Trophoblast cell (in vitro differentiated cells and primary cell): Measurements from ENCODE around the gene MTA2.

Experiments
- DNase-seq, 2 donors: peaks; one replicate each; pipeline ENCODE4 v3.0.0-alpha.2; 2016
- H2AFZ ChIP-seq: 2 replicates; pipeline ENCODE4 v1.6.1; 2013; ENCODE audit warnings: low read length, moderate library complexity, mild to moderate bottlenecking; ENCODE audit not compliant: insufficient read depth, poor library complexity
- H2AK5ac ChIP-seq: 2 replicates; pipeline ENCODE4 v1.6.1; 2013; ENCODE audit warnings: mild to moderate bottlenecking, low read length
- H2BK120ac ChIP-seq: 2 replicates; pipeline ENCODE4 v1.6.1; 2013; ENCODE audit warnings: low read length, mild to moderate bottlenecking, moderate library complexity; ENCODE audit not compliant: insufficient read depth, poor library complexity
- H2BK12ac ChIP-seq: 2 replicates; pipeline ENCODE4 v1.6.1; 2013; ENCODE audit warnings: mild to moderate bottlenecking, low read length, moderate library complexity
- H2BK5ac ChIP-seq: 2 replicates; pipeline ENCODE4 v1.6.1; 2013; ENCODE audit warnings: low read length, low read depth, moderate library complexity, mild to moderate bottlenecking; ENCODE audit not compliant: poor library complexity
- H3K14ac ChIP-seq: 2 replicates; pipeline ENCODE4 v1.6.1; 2013; ENCODE audit warnings: mild to moderate bottlenecking, low read length
- H3K18ac ChIP-seq: 2 replicates; pipeline ENCODE4 v1.6.1; 2013; ENCODE audit warnings: mild to moderate bottlenecking, low read length
- H3K23ac ChIP-seq: 2 replicates; pipeline ENCODE4 v1.6.1; 2013; ENCODE audit warnings: low read length
- H3K27ac ChIP-seq: 2 replicates; pipeline ENCODE4 v1.5.1; 2013; ENCODE audit warnings: low read depth, mild to moderate bottlenecking, inconsistent platforms, low read length, moderate library complexity
- H3K27me3 ChIP-seq: 2 replicates; pipeline ENCODE4 v1.6.1; 2013; ENCODE audit warnings: inconsistent platforms, mild to moderate bottlenecking, low read length, moderate library complexity; ENCODE audit not compliant: insufficient read depth
- H3K36me3 ChIP-seq, 2 experiments: 1 replicate in 1 of 2; 2 replicates in 1 of 2; pipeline ENCODE4 v1.6.1; 2013; ENCODE audit warnings: low read length in 2 of 2, mild to moderate bottlenecking in 2 of 2, moderate library complexity in 1 of 2; ENCODE audit not compliant: insufficient read depth in 2 of 2, control insufficient read depth in 1 of 2
- H3K4ac ChIP-seq: 2 replicates; pipeline ENCODE4 v1.6.1; 2013; ENCODE audit warnings: low read depth, mild to moderate bottlenecking, low read length, moderate library complexity
- H3K4me1 ChIP-seq, 2 experiments: 1 replicate in 1 of 2; 2 replicates in 1 of 2; pipeline ENCODE4 v1.6.1; 2013; ENCODE audit warnings: low read length in 2 of 2, mild to moderate bottlenecking in 2 of 2, moderate library complexity in 1 of 2; ENCODE audit not compliant: insufficient read depth in 2 of 2, control insufficient read depth in 1 of 2
- H3K4me2 ChIP-seq: 2 replicates; pipeline ENCODE4 v1.6.1; 2013; ENCODE audit warnings: inconsistent platforms, mild to moderate bottlenecking, low read length, moderate library complexity
- H3K4me3 ChIP-seq: 2 replicates; pipeline ENCODE4 v1.5.1; 2013; ENCODE audit warnings: mild to moderate bottlenecking, low read depth, low read length, inconsistent platforms
- H3K79me1 ChIP-seq: one replicate; pipeline ENCODE4 v1.6.1; 2013; ENCODE audit warnings: low read length
- H3K79me2 ChIP-seq: 2 replicates; pipeline ENCODE4 v1.6.1; 2013; ENCODE audit warnings: low read length, mild to moderate bottlenecking; ENCODE audit not compliant: control insufficient read depth, insufficient read depth, poor library complexity
- H3K9ac ChIP-seq: 2 replicates; pipeline ENCODE4 v1.6.1; 2013; ENCODE audit warnings: mild to moderate bottlenecking, low read length
- H3K9me3 ChIP-seq: 2 replicates; pipeline ENCODE4 v1.6.1; 2013; ENCODE audit warnings: low read depth, mild to moderate bottlenecking, control low read depth, inconsistent platforms, low read length; ENCODE audit not compliant: insufficient read depth
- H4K12ac ChIP-seq: 2 replicates; pipeline ENCODE4 v1.6.1; 2013; ENCODE audit warnings: low read depth, mild to moderate bottlenecking, low read length, moderate library complexity
- H4K8ac ChIP-seq: 2 replicates; pipeline ENCODE4 v1.6.1; 2013; ENCODE audit warnings: low read depth, mild to moderate bottlenecking, low read length, moderate library complexity
- H4K91ac ChIP-seq: one replicate; pipeline ENCODE4 v1.6.1; 2013; ENCODE audit warnings: low read depth, mild to moderate bottlenecking, low read length, moderate library complexity
- WGBS: extraction: QIAGEN DNeasy Blood & Tissue Kit; methylation state at CpG from one replicate; pipeline ENCODE4 v1.1.7; 2013; ENCODE audit warnings: missing lambda C conversion rate; ENCODE audit not compliant: insufficient read length, insufficient coverage; ENCODE audit errors: extremely low coverage; 5-methylcytosine and 5-hydroxymethylcytosine counted together

Gene MTA2

GRCh38 chr11:62545437-62546243, 56.0 kb downstream of the MTA2 start:
- no peaks in the 10 kb centered on the region for H3K27me3 ChIP-seq
- H3K9ac ChIP-seq: peak overlapping the region; percentile 97
- peak overlapping the region; percentile 98 for H3K27ac ChIP-seq
- H4K91ac ChIP-seq: peak overlapping the region; percentile 98
- peak overlapping the region; percentile 93 for H4K8ac ChIP-seq
- H3K14ac ChIP-seq: peak overlapping the region; percentile 99
- H3K79me1 ChIP-seq: peaks cover 50% of the 10 kb centered on the region
- H3K9me3 ChIP-seq: peaks cover 6% of the 10 kb centered on the region
- H3K4me2 ChIP-seq: peak overlapping the region; percentile 65
- H3K36me3 ChIP-seq: peaks cover 30 to 31% of the 10 kb centered on the region in 2 experiments
- no CpG with 5 or more reads among the region's 59 CpGs for WGBS
- peak overlapping the region; percentile 94 for H2AK5ac ChIP-seq
- peaks cover 29 to 33% of the 10 kb centered on the region in 2 experiments for H3K4me1 ChIP-seq
- H3K23ac ChIP-seq: peak overlapping the region; percentile 90
- H3K79me2 ChIP-seq: peaks cover 68% of the 10 kb centered on the region
- peak overlapping the region; percentile 100 for H3K4ac ChIP-seq
- H2BK120ac ChIP-seq: peak overlapping the region; percentile 98
- H3K18ac ChIP-seq: peak overlapping the region; percentile 99
- peak overlapping the region; percentile 89 for H4K12ac ChIP-seq
- H2AFZ ChIP-seq: peak overlapping the region; percentile 74
- peak overlapping the region; percentile 72 for H2BK12ac ChIP-seq
- DNase-seq: peak; percentile 85 to 88
- H3K4me3 ChIP-seq: peak overlapping the region; percentile 96
- peak overlapping the region; percentile 99 for H2BK5ac ChIP-seq

- Histone ChIP-seq H2BK12ac (peak overlapping the region; percentile 72), H3K79me2 (peaks cover 74% of the 10 kb centered on the region), H3K27ac (peak overlapping the region; percentile 98), H4K8ac (peak overlapping the region; percentile 93), H3K23ac (peak overlapping the region; percentile 90), H2BK5ac (peak overlapping the region; percentile 99), H3K79me1 (peaks cover 50% of the 10 kb centered on the region), H3K9me3 (peaks cover 6% of the 10 kb centered on the region), H2AK5ac (peak overlapping the region; percentile 78), H3K36me3 (peaks cover 33 to 34% of the 10 kb centered on the region in 2 experiments), H4K12ac (peak overlapping the region; percentile 59), H3K4me3 (peak overlapping the region; percentile 96), H4K91ac (peak overlapping the region; percentile 92), H3K9ac (peak overlapping the region; percentile 97), H2AFZ (peak overlapping the region; percentile 61), H3K4me2 (peak overlapping the region; percentile 63), H2BK120ac (peak overlapping the region; percentile 97), H3K14ac (peak overlapping the region; percentile 99), H3K4ac (peak overlapping the region; percentile 100), H3K27me3 (no peaks in the 10 kb centered on the region), H3K18ac (peak overlapping the region; percentile 99), H3K4me1 (peaks cover 35 to 40% of the 10 kb centered on the region in 2 experiments)
- no CpG with 5 or more reads among the region's 32 CpGs for WGBS
- DNase-seq: peak in 1 of 2 donors; percentile 28
Measured at GRCh38 chr11:62544581-62545436, 56.9 kb downstream of the MTA2 start.

GRCh38 chr11:62543680-62544444, 57.8 kb downstream of the MTA2 start:
- Histone ChIP-seq H3K18ac (peak overlapping the region; percentile 99), H2BK5ac (peak overlapping the region; percentile 99), H3K14ac (peak overlapping the region; percentile 99), H4K12ac (peak overlapping the region; percentile 37), H3K27me3 (no peaks in the 10 kb centered on the region), H3K4ac (peak overlapping the region; percentile 100), H3K4me3 (peak overlapping the region; percentile 96), H3K36me3 (peaks cover 41 to 42% of the 10 kb centered on the region in 2 experiments), H3K9ac (peak overlapping the region; percentile 97), H3K4me2 (peak overlapping the region; percentile 63), H3K23ac (peak overlapping the region; percentile 28), H2AK5ac (peak overlapping the region; percentile 78), H3K27ac (peak overlapping the region; percentile 98), H3K79me2 (peaks cover 83% of the 10 kb centered on the region), H2BK12ac (peak overlapping the region; percentile 61), H2BK120ac (peak overlapping the region; percentile 97), H3K4me1 (peaks cover 40 to 48% of the 10 kb centered on the region in 2 experiments), H2AFZ (no peak overlapping the region), H3K79me1 (peaks cover 54% of the 10 kb centered on the region), H3K9me3 (peaks cover 6% of the 10 kb centered on the region), H4K8ac (peak overlapping the region; percentile 93), H4K91ac (peak overlapping the region; percentile 92)
- peak in 1 of 2 donors; percentile 25 for DNase-seq
- no CpG with 5 or more reads among the region's 22 CpGs for WGBS
